Fibroblast of the aortic adventitia (primary cell): ENCODE results near the gene CKMT2. TPM values are rescaled to one million over a fixed set of nuclear protein-coding genes. Genes with fewer than 3 reads are reported as not detected.

Experiments
- DNase-seq: peaks from one replicate; pipeline ENCODE4 v3.0.0-alpha.2; 2010; ENCODE audit warnings: low read depth
- H3K4me3 ChIP-seq: 2 replicates; pipeline ENCODE4 v1.5.1; 2011; ENCODE audit warnings: low read depth, mild to moderate bottlenecking, control low read depth, low read length, moderate library complexity
- CTCF ChIP-seq: IDR thresholded peaks from 2 replicates; pipeline ENCODE4 v1.5.1; 2011; ENCODE audit warnings: mild to moderate bottlenecking, low read length, control low read depth, inconsistent platforms; ENCODE audit not compliant: insufficient read depth
- total RNA-seq: library from RNA; depleted of rRNA; stranded (reverse); fragments of >200 nt; gene quantifications from 2 replicates; pipeline ENCODE4 v1.2.3, GENCODE V29; 2012; ENCODE audit warnings: low replicate concordance

Gene CKMT2
- total RNA-seq, 1 donor, result 1.4 TPM

DNA sequence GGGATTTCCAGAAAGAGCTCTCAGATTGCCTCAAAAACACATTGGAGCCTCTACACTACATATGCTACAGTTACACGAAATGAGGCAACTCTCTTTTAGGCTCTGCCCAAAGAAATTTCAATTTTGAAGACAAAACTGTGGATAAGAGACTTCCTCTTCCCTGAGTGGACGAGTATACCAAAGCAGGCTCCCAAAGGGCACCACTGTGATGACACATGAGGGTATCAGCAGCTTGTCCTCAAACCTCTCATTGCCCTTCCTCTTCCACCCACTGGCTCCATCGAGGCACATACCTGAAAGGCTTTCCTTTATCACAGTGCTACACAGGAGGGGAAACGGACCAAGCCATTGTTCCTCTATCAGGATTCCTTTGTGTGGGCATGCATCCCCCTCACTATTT is 11.3 kb downstream of the CKMT2 start:
- no peak overlapping the region for H3K4me3 ChIP-seq
- no peak for DNase-seq
- TF ChIP-seq CTCF, result no peak

DNA sequence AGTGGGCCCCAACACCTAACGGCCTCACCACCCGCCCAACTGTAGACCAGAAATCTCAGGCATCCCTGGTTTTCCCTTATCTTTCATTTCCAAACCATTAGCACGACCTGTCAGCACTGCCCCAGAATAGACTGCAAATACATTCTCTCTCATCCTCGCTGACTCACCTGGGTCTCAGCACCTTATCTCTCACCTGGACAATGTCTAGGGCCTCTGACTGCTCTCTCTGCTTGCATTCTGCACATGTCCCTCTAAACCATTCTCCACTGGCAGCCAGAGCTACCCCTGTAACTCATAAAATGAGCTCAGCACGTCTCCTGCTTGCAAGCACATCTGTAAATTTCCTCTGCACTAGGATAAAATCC is 12.7 kb downstream of the CKMT2 start:
- DNase-seq, result no peak
- no peak for TF ChIP-seq CTCF
- H3K4me3 ChIP-seq, result no peak overlapping the region

GRCh38 chr5:81246697-81247096 is 13.6 kb downstream of the CKMT2 start:
- no peak overlapping the region for H3K4me3 ChIP-seq
- no peak for TF ChIP-seq CTCF
- no peak for DNase-seq

- no peak overlapping the region for H3K4me3 ChIP-seq
- no peak for TF ChIP-seq CTCF
- DNase-seq, result peak; percentile 75
Measured at GRCh38 chr5:81247441-81247972, 14.4 kb downstream of the CKMT2 start.

GRCh38 chr5:81249240-81249639 is 16.1 kb downstream of the CKMT2 start:
- no peak overlapping the region for H3K4me3 ChIP-seq
- no peak for TF ChIP-seq CTCF
- DNase-seq, result no peak

- DNase-seq, result no peak
- H3K4me3 ChIP-seq, result no peak overlapping the region
- TF ChIP-seq CTCF, result no peak
Measured at GRCh38 chr5:81250004-81250403, 16.9 kb downstream of the CKMT2 start.

GRCh38 chr5:81251922-81252321 is 18.8 kb downstream of the CKMT2 start:
- TF ChIP-seq CTCF, result no peak
- no peak for DNase-seq
- H3K4me3 ChIP-seq, result no peak overlapping the region
